A549 (cell line): ENCODE results near the gene PPME1.

Experiments
- CEBPB ChIP-seq, 2 experiments: fragments of >200 bp in 1 of 2; sonication (Bioruptor Twin) in 1 of 2; formaldehyde crosslinking in 1 of 2; IDR thresholded peaks; 2 replicates each; pipeline ENCODE4 v1.6.1; 2012 to 2016
- EP300 ChIP-seq, 2 experiments: fragments of >200 bp; sonication (Bioruptor Twin); formaldehyde crosslinking; IDR thresholded peaks; 2 replicates in 1 of 2; 3 replicates in 1 of 2; pipeline ENCODE4 v1.6.1; 2016 to 2017
- HDAC2 ChIP-seq: fragments of 200-600 bp; sonication (generic); IDR thresholded peaks from 2 replicates; pipeline ENCODE4 v1.6.1; 2016
- JUN ChIP-seq, 2 experiments: fragments of >200 bp; sonication (Bioruptor Twin); formaldehyde crosslinking; IDR thresholded peaks; 2 replicates in 1 of 2; 3 replicates in 1 of 2; pipeline ENCODE4 v1.6.1; 2016 to 2017
- NPAS2 ChIP-seq: fragments of 250-450 bp; sonication (Bioruptor Pico); IDR thresholded peaks from 2 replicates; pipeline ENCODE4 v1.8.0; 2022; ENCODE audit warnings: mild to moderate bottlenecking, moderate library complexity, borderline replicate concordance
- POLR2A ChIP-seq: IDR thresholded peaks from 2 replicates; pipeline ENCODE4 v1.6.1; 2012; ENCODE audit warnings: mild to moderate bottlenecking, low read length
- POLR2AphosphoS2 ChIP-seq: conservative IDR thresholded peaks from 2 replicates; pipeline ENCODE4 v1.6.1; 2012; ENCODE audit warnings: low read length, improper control_type of control experiment, inconsistent platforms
- SMC3 ChIP-seq: fragments of >200 bp; sonication (Bioruptor Twin); formaldehyde crosslinking; IDR thresholded peaks from 3 replicates; pipeline ENCODE4 v1.6.1; 2018; ENCODE audit warnings: inconsistent platforms
- ZFP36 ChIP-seq: fragments of 450-650 bp; IDR thresholded peaks from 2 replicates; pipeline ENCODE4 v1.6.1; 2014; ENCODE audit warnings: borderline replicate concordance; ENCODE audit not compliant: partially characterized antibody
- TF ChIP-seq, protein P1 (sequence below): fragments of >200 bp; sonication (Bioruptor Twin); formaldehyde crosslinking; IDR thresholded peaks from 3 replicates; pipeline ENCODE4 v1.5.1; 2016
- TF ChIP-seq, protein P2 (sequence below): IDR thresholded peaks from 2 replicates; pipeline ENCODE4 v1.6.1; 2012

DNA sequence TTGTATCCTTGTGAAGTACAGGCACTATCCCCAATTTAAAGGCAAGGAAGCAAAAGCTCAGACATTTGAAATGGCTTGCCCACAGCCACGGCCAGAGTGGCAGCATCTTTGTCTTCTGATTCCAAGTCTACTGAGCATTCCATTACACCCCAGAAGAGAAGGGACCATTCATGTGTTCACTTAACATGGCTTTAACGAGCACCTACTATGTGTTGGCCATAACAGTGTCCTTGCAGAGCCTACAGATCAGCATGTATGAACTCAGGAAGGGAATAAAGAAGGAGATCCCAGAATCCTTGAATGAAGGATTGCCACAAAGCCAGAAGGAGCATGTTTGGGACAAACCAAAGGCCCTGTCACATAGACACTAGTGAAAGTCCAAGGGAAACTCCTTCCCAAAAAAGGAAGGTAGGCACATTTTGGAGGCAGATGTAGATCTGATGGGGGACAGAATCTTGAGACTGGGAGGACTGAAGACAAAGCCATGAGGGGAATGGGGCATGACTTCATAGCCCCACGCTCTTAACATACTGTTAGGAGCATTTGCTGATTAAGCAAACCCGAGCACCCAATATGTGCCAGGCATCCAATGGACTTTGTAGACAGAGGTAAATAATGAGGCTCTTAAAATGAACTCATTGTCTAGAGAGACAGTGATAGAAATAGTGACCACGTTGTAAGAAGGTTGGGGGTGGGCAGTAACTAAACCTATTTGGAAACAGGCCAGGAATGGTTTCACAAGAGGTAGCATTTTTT is 85.5 kb downstream of the PPME1 start:
- TF ChIP-seq HDAC2 (no peak), ZFP36 (no peak), JUN (IDR thresholded peaks at IDR 0.05) (no peak), NPAS2 (no peak), SMC3 (no peak), CEBPB (IDR thresholded peaks at IDR 0.05) (no peak), POLR2AphosphoS2 (no peak), EP300 (IDR thresholded peaks at IDR 0.05) (no peak), POLR2A (no peak)
- TF ChIP-seq, protein P1, sequence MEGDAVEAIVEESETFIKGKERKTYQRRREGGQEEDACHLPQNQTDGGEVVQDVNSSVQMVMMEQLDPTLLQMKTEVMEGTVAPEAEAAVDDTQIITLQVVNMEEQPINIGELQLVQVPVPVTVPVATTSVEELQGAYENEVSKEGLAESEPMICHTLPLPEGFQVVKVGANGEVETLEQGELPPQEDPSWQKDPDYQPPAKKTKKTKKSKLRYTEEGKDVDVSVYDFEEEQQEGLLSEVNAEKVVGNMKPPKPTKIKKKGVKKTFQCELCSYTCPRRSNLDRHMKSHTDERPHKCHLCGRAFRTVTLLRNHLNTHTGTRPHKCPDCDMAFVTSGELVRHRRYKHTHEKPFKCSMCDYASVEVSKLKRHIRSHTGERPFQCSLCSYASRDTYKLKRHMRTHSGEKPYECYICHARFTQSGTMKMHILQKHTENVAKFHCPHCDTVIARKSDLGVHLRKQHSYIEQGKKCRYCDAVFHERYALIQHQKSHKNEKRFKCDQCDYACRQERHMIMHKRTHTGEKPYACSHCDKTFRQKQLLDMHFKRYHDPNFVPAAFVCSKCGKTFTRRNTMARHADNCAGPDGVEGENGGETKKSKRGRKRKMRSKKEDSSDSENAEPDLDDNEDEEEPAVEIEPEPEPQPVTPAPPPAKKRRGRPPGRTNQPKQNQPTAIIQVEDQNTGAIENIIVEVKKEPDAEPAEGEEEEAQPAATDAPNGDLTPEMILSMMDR: no peak
- TF ChIP-seq, protein P2, sequence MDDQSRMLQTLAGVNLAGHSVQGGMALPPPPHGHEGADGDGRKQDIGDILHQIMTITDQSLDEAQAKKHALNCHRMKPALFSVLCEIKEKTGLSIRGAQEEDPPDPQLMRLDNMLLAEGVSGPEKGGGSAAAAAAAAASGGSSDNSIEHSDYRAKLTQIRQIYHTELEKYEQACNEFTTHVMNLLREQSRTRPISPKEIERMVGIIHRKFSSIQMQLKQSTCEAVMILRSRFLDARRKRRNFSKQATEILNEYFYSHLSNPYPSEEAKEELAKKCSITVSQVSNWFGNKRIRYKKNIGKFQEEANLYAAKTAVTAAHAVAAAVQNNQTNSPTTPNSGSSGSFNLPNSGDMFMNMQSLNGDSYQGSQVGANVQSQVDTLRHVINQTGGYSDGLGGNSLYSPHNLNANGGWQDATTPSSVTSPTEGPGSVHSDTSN: no peak
